Loucy (cell line): ENCODE measurements around the gene UBN1.

ENCODE experiments used
- H2AFZ ChIP-seq: fragments of 200-600 bp; sonication (generic); 2 replicates; pipeline ENCODE4 v1.6.0; 2016; ENCODE audit warnings: antibody characterized with exemption, mild to moderate bottlenecking, low read length, moderate library complexity
- H3F3A ChIP-seq: fragments of 200-600 bp; 2 replicates; pipeline ENCODE4 v1.6.0; 2016; ENCODE audit warnings: antibody characterized with exemption, low read depth, mild to moderate bottlenecking
- H3K27me3 ChIP-seq: fragments of 200-600 bp; sonication (generic); 2 replicates; pipeline ENCODE4 v1.6.1; 2014; ENCODE audit warnings: low read length, mild to moderate bottlenecking; ENCODE audit not compliant: insufficient read depth, poor library complexity, severe bottlenecking
- H3K36me3 ChIP-seq: fragments of 200-600 bp; sonication (generic); 2 replicates; pipeline ENCODE4 v1.6.1; 2016; ENCODE audit warnings: low read length; ENCODE audit not compliant: insufficient read depth
- H3K4me1 ChIP-seq: fragments of 200-600 bp; sonication (generic); 2 replicates; pipeline ENCODE4 v1.5.1; 2014; ENCODE audit warnings: low read length, mild to moderate bottlenecking; ENCODE audit not compliant: insufficient read depth, poor library complexity, severe bottlenecking
- H3K4me2 ChIP-seq: fragments of 200-600 bp; sonication (generic); 2 replicates; pipeline ENCODE4 v1.6.0; 2014; ENCODE audit warnings: antibody characterized with exemption, low read length, low read depth, mild to moderate bottlenecking; ENCODE audit not compliant: poor library complexity, severe bottlenecking
- H3K4me3 ChIP-seq: fragments of 200-600 bp; sonication (generic); 2 replicates; pipeline ENCODE4 v1.5.1; 2014; ENCODE audit warnings: low read length, mild to moderate bottlenecking, mixed read lengths; ENCODE audit not compliant: poor library complexity, severe bottlenecking
- H3K79me2 ChIP-seq: fragments of 200-600 bp; sonication (generic); 2 replicates; pipeline ENCODE4 v1.6.1; 2014; ENCODE audit warnings: low read length; ENCODE audit not compliant: insufficient read depth
- H3K9ac ChIP-seq: fragments of 200-600 bp; sonication (generic); 2 replicates; pipeline ENCODE4 v1.6.0; 2014; ENCODE audit warnings: mild to moderate bottlenecking, low read depth, low read length, moderate library complexity; ENCODE audit not compliant: poor library complexity, severe bottlenecking
- H3K9me2 ChIP-seq: fragments of 200-600 bp; sonication (generic); replicated peaks from 2 replicates; pipeline ENCODE4 v1.6.1; 2016; ENCODE audit warnings: low read depth, low read length, mixed read lengths
- H3K9me3 ChIP-seq: fragments of 200-600 bp; sonication (generic); 2 replicates; pipeline ENCODE4 v1.6.1; 2014; ENCODE audit warnings: mild to moderate bottlenecking, antibody characterized with exemption, low read length, low read depth; ENCODE audit not compliant: insufficient read depth
- H4K20me1 ChIP-seq: fragments of 200-600 bp; sonication (generic); 2 replicates; pipeline ENCODE4 v1.6.0; 2014; ENCODE audit warnings: antibody characterized with exemption, low read length, mild to moderate bottlenecking; ENCODE audit not compliant: insufficient read depth, poor library complexity, severe bottlenecking
- CTCF ChIP-seq: fragments of 200-600 bp; sonication (generic); conservative IDR thresholded peaks from 2 replicates; pipeline ENCODE4 v1.5.1; 2014; ENCODE audit warnings: mild to moderate bottlenecking, antibody characterized with exemption, low read length
- EZH2phosphoT487 ChIP-seq: fragments of 200-600 bp; IDR thresholded peaks from 2 replicates; pipeline ENCODE4 v1.6.1; 2018; ENCODE audit warnings: antibody characterized with exemption, mild to moderate bottlenecking, moderate library complexity, borderline replicate concordance

The UBN1 gene

GRCh38 chr16:4877380-4877685 lies 30.1 kb downstream of the UBN1 start:
- H4K20me1 ChIP-seq = no peaks in the 10 kb centered on the region
- H3K4me1 ChIP-seq = no peaks in the 10 kb centered on the region
- no peaks in the 10 kb centered on the region for H3K9me2 ChIP-seq
- no peak for TF ChIP-seq EZH2phosphoT487
- no peak for TF ChIP-seq CTCF
- H3K9me3 ChIP-seq = no peaks in the 10 kb centered on the region
- H3F3A ChIP-seq = no peaks in the 10 kb centered on the region
- H3K27me3 ChIP-seq = no peaks in the 10 kb centered on the region
- H2AFZ ChIP-seq = no peak overlapping the region
- peaks cover 63% of the 10 kb centered on the region; the same call in 1 of the 2 replicates for H3K36me3 ChIP-seq
- no peak overlapping the region for H3K9ac ChIP-seq
- H3K79me2 ChIP-seq = no peaks in the 10 kb centered on the region
- no peak overlapping the region for H3K4me3 ChIP-seq
- no peak overlapping the region for H3K4me2 ChIP-seq

- H3K4me1 ChIP-seq = no peaks in the 10 kb centered on the region
- H3K9me3 ChIP-seq = no peaks in the 10 kb centered on the region
- peaks cover 54% of the 10 kb centered on the region; the same call in 1 of the 2 replicates for H3K36me3 ChIP-seq
- TF ChIP-seq CTCF = no peak
- no peak for TF ChIP-seq EZH2phosphoT487
- no peaks in the 10 kb centered on the region for H4K20me1 ChIP-seq
- no peak overlapping the region for H3K4me3 ChIP-seq
- H3K27me3 ChIP-seq = no peaks in the 10 kb centered on the region
- H2AFZ ChIP-seq = no peak overlapping the region
- H3K9ac ChIP-seq = no peak overlapping the region
- no peak overlapping the region for H3K4me2 ChIP-seq
- H3K9me2 ChIP-seq = no peaks in the 10 kb centered on the region
- no peaks in the 10 kb centered on the region for H3F3A ChIP-seq
- no peaks in the 10 kb centered on the region for H3K79me2 ChIP-seq
Observed at GRCh38 chr16:4879049-4879448, 31.8 kb downstream of the UBN1 start.

- Histone ChIP-seq H3K79me2 (no peaks in the 10 kb centered on the region), H4K20me1 (no peaks in the 10 kb centered on the region), H3K4me2 (no peak overlapping the region), H3K9me2 (no peaks in the 10 kb centered on the region), H3K27me3 (no peaks in the 10 kb centered on the region), H3K36me3 (peaks cover 44% of the 10 kb centered on the region; the same call in 1 of the 2 replicates), H2AFZ (no peak overlapping the region), H3K9me3 (no peaks in the 10 kb centered on the region), H3F3A (no peaks in the 10 kb centered on the region), H3K4me3 (no peak overlapping the region), H3K9ac (no peak overlapping the region), H3K4me1 (no peaks in the 10 kb centered on the region)
- TF ChIP-seq CTCF (no peak), EZH2phosphoT487 (no peak)
Observed at GRCh38 chr16:4880006-4880580, 32.8 kb downstream of the UBN1 start.
